ENCODE data around the gene NTRK3. TPM values are rescaled to one million over a fixed set of nuclear protein-coding genes. Genes with fewer than 3 reads are reported as not detected.

Gene NTRK3
- total RNA-seq = not detected in 2 replicates
- long read RNA-seq = 0 reads

DNA sequence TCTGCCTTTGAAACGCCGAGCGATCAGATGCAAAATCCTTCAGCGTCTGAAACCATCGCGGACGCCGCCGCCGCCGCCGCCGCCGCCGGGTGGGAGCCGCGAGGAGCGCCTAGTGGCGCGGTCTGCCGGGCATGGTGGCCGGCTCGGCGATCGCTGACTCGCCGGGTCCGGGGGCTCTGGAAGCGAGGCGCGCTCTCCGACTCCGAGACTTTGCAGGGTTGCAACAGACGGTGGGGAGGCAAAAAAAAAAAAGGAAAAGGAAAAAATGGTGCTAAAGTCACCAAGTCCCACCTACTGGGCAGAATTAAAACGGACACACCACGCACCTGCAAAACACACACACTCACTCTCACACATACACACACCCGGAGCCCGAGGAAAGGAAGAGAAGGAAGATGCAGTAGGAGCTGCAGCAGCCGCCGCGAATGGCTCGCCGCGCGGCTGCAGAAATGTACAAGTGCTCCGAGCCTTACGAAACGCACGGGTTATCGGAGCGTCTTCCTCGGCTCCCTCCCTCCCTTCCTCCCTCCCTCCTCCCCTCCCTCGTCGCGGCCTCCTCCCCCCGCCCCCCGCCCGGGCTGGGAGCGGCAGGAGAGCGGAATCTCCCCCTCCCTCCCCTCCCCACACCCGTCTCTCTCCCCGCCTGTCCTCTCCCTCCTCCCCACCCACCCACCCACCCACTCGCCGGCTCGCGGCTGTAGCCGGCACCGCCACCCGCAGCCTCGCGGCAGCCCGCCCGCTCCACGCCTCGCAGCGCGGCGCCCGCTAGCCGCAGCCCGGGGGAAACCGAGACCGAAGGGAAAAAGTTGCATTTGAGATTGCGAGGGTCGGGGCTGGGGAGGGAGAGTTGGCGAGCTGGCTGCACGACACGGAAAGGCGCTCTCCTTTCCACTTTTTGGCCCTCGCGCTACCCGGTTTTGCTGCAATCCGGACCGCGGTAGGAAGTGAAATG lies at the start of gene NTRK3:
NTRK3 (minus strand) TSS at position 461 of the 952 bp plus-strand sequence. CDS start 586 bp downstream, outside the sequence.
- H3K4me3 Mint-ChIP-seq (ENCODE audit: low read depth) = peak within 1 kb of the TSS; percentile 72
- TF ChIP-seq, protein P1, sequence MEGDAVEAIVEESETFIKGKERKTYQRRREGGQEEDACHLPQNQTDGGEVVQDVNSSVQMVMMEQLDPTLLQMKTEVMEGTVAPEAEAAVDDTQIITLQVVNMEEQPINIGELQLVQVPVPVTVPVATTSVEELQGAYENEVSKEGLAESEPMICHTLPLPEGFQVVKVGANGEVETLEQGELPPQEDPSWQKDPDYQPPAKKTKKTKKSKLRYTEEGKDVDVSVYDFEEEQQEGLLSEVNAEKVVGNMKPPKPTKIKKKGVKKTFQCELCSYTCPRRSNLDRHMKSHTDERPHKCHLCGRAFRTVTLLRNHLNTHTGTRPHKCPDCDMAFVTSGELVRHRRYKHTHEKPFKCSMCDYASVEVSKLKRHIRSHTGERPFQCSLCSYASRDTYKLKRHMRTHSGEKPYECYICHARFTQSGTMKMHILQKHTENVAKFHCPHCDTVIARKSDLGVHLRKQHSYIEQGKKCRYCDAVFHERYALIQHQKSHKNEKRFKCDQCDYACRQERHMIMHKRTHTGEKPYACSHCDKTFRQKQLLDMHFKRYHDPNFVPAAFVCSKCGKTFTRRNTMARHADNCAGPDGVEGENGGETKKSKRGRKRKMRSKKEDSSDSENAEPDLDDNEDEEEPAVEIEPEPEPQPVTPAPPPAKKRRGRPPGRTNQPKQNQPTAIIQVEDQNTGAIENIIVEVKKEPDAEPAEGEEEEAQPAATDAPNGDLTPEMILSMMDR (IDR thresholded peaks at IDR 0.05; ENCODE audit: unreplicated experiment) = peak; percentile 13
- peaks cover 14% of the 10 kb centered on the region for H3K4me1 Mint-ChIP-seq (ENCODE audit: low read depth)
- no peaks in the 10 kb centered on the region for H3K36me3 Mint-ChIP-seq (ENCODE audit: insufficient read depth)
- no peaks in the 10 kb centered on the region for H3K9me3 Mint-ChIP-seq (ENCODE audit: low read depth)
- peak within 1 kb of the TSS; percentile 86 for H3K27ac Mint-ChIP-seq
- peaks cover 88% of the 10 kb centered on the region for H3K27me3 Mint-ChIP-seq
- no peak for DNase-seq (ENCODE audit: low spot score, unreplicated experiment)

GRCh38 chr15:88303395-88303794 lies 46.9 kb upstream of the NTRK3 start:
- H3K36me3 Mint-ChIP-seq (ENCODE audit: insufficient read depth) = no peaks in the 10 kb centered on the region
- H3K4me1 Mint-ChIP-seq (ENCODE audit: low read depth) = no peaks in the 10 kb centered on the region
- no peak overlapping the region for H3K4me3 Mint-ChIP-seq (ENCODE audit: low read depth)
- DNase-seq (ENCODE audit: low spot score, unreplicated experiment) = no peak
- TF ChIP-seq, protein P1 (IDR thresholded peaks at IDR 0.05; ENCODE audit: unreplicated experiment) = no peak
- H3K27ac Mint-ChIP-seq = no peak overlapping the region
- H3K9me3 Mint-ChIP-seq (ENCODE audit: low read depth) = no peaks in the 10 kb centered on the region
- peaks cover 23% of the 10 kb centered on the region for H3K27me3 Mint-ChIP-seq

DNA sequence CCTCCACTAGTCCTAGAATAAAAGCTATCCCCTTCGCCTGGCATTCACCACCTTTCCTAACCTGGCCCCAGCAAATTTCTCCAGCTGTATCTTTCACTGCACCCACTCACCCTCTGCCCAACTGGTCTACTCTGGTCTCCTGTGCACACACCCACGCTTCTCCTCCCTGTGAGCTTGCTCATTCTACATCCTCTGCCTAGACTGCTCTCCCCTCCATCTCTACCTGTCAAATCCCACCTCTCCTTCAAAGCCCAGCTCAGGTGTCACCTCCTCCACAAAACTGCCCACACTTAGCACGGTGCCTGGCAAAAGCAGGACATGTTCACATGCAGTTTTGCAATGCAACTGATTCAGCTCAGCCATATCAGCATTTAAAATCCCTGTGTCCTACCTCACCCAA lies 45.8 kb upstream of the NTRK3 start:
- TF ChIP-seq, protein P1 (IDR thresholded peaks at IDR 0.05; ENCODE audit: unreplicated experiment) = no peak
- H3K4me3 Mint-ChIP-seq (ENCODE audit: low read depth) = no peak overlapping the region
- no peak overlapping the region for H3K27ac Mint-ChIP-seq
- no peak for DNase-seq (ENCODE audit: low spot score, unreplicated experiment)
- no peaks in the 10 kb centered on the region for H3K4me1 Mint-ChIP-seq (ENCODE audit: low read depth)
- H3K9me3 Mint-ChIP-seq (ENCODE audit: low read depth) = no peaks in the 10 kb centered on the region
- no peaks in the 10 kb centered on the region for H3K36me3 Mint-ChIP-seq (ENCODE audit: insufficient read depth)
- peaks cover 20% of the 10 kb centered on the region for H3K27me3 Mint-ChIP-seq

- H3K27ac Mint-ChIP-seq = no peak overlapping the region
These were observed 44.8 kb upstream of the NTRK3 start for GRCh38 chr15:88301311-88301710.

DNA sequence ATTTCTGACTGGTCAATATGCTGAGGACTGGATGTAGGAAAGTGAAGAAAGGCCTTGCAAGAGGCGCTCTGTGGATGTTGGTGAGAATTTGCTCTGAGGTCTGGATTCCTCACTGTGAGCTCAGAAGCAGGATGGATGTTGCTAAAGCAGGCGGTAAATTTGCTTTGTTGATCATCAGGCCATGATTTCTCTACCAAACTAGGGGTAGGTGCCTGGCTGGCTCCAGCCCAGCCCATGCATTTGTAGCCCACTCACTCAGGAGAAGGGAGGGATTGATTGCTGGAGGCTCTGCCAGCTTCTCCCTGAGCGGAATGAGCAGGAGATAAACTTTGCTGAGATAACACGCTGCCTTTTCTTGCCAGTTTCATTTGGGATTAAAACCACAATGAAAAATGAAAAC lies 44.3 kb upstream of the NTRK3 start:
- H3K36me3 Mint-ChIP-seq (ENCODE audit: insufficient read depth) = no peaks in the 10 kb centered on the region
- H3K9me3 Mint-ChIP-seq (ENCODE audit: low read depth) = no peaks in the 10 kb centered on the region
- H3K4me1 Mint-ChIP-seq (ENCODE audit: low read depth) = no peaks in the 10 kb centered on the region
- no peak for DNase-seq (ENCODE audit: low spot score, unreplicated experiment)
- no peak overlapping the region for H3K4me3 Mint-ChIP-seq (ENCODE audit: low read depth)
- peaks cover 27% of the 10 kb centered on the region for H3K27me3 Mint-ChIP-seq
- no peak overlapping the region for H3K27ac Mint-ChIP-seq
- TF ChIP-seq, protein P1 (IDR thresholded peaks at IDR 0.05; ENCODE audit: unreplicated experiment) = no peak

More at GRCh38 chr15:88301311-88301710, 44.8 kb upstream of the NTRK3 start:
- DNase-seq (ENCODE audit: low spot score, unreplicated experiment) = no peak
- Mint-ChIP-seq H3K4me1 (ENCODE audit: low read depth) (no peaks in the 10 kb centered on the region), H3K4me3 (ENCODE audit: low read depth) (no peak overlapping the region), H3K9me3 (ENCODE audit: low read depth) (no peaks in the 10 kb centered on the region), H3K36me3 (ENCODE audit: insufficient read depth) (no peaks in the 10 kb centered on the region), H3K27me3 (peaks cover 25% of the 10 kb centered on the region)
- TF ChIP-seq, protein P1 (IDR thresholded peaks at IDR 0.05; ENCODE audit: unreplicated experiment) = no peak

Data from progenitor cell of endocrine pancreas (in vitro differentiated cells).